HG02884 (cell line): ENCODE data around the gene TALDO1.

ENCODE experiments used
- ATAC-seq: cut with Tn5 transposase; IDR thresholded peaks from one replicate; pipeline ENCODE4 v1.9.1; 2021; ENCODE audit warnings: mild to moderate bottlenecking, moderate library complexity; ENCODE audit not compliant: unreplicated experiment

Gene TALDO1

DNA sequence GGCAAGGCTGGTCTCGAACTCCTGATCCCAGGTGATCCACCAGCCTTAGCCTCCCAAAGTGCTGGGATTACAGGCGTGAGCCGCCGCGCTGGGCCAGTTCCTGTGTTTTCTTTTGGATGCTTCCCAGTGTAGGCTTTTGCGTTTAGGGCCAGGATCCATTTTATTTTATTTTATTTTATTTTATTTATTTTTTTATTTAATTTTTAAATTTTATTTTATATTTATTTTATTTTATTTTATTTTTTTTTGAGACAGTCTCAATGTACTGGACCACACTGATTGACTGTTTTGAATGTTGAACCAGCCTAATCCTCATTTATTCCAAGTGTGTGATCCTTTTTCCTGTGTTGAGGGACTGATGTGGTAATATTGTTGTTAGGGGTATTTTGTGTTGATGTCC lies 32.8 kb upstream of the TALDO1 start:
- no peak for ATAC-seq

DNA sequence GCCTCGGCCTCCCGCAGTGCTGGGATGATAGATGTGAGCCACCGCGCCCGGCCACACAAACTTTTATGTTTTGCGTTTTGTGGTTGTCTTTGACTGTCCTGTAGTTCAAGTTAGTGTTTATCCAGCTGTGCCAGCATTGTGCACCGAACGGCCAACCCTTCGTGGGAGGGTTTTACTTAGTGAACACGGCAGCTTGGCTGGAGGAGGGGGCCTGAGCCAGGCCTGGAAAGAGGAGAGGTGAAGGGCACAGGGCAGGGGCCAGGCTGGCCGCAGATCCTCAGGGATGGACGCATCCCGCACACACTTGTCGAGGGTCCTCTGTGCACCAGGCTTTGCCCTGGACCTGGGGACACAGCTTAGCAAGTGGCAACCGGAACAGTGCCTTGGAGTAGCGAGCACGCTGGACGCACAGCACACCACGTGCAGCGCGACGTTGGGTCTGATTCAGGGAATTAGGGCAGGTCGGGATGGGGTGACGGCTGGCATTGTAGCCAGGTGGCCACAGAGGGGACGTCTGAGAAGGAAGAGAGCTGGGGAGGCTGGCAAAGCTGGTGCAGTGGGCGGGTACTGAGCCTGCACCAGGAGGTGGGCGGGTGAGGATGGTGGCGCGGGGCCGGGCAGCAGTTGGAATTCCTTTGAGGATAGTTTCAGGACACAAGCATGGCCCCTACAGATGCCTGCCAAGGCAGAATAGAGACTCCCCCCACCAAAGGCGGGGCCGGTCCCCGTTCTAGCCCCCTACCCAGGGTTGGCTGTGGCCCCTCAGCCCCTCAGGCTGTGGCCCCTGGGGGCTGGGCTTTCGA lies 27.8 kb upstream of the TALDO1 start:
- ATAC-seq: no peak

DNA sequence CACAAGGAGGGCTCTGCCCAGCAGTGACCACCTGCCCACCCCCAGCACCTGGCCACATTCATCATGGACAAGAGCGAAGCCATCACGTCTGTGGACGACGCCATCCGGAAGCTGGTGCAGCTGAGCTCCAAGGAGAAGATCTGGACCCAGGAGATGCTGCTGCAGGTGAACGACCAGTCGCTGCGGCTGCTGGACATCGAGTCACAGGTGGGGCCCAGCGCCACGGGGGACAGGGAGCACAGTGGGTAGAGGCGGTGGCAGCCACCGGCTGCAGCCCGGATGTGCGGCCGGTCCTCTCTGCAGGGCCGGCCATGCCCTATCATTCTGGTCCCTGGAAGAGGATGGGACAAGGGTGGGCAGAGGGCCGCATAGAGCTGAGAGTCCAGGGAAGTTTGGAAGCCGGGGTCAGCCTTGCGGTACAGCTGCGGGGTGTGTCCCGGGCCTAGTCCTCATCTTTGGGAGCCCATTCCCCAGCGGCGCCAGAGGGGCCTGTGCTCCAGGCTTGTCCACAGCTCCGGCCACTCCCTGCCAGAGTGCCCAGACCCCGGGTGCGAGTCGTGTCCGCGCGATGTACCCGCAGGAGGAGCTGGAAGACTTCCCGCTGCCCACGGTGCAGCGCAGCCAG lies 27.1 kb upstream of the TALDO1 start:
- ATAC-seq: no peak

DNA sequence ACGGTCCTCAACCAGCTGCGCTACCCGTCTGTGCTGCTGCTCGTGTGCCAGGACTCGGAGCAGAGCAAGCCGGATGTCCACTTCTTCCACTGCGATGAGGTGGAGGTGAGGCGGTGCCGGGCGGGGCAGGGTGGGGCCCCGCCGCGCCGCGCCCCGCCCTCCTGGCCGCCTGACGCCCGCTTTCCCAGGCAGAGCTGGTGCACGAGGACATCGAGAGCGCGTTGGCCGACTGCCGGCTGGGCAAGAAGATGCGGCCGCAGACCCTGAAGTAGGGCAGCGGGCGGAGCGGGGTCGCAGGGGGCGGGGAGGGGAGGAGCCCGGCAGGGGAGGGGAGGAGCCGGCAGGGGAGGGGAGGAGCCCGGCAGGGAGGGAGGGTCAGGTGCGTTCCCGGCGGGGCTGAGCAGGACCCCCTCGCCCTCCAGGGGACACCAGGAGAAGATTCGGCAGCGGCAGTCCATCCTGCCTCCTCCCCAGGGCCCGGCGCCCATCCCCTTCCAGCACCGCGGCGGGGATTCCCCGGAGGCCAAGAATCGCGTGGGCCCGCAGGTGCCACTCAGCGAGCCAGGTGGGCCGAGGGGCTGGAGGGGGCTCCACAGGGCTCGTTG lies 26.5 kb upstream of the TALDO1 start:
- ATAC-seq: no peak

DNA sequence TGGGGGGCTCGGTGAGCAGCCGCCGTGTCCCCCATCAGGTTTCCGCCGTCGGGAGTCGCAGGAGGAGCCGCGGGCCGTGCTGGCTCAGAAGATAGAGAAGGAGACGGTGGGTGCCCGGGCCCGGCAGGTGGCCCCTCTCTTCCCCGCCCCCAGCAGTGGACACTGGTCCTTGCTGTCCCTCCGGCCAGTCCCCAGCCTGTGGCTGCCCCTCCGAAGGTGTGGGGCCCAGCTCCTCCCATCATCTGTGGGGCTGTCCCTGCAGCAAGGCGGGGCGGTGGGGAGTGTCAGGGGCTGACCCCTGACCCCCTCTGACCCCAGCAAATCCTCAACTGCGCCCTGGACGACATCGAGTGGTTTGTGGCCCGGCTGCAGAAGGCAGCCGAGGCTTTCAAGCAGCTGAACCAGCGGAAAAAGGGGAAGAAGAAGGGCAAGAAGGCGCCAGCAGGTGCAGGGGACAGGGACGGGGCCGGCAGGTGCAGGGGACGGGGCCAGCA lies 26.0 kb upstream of the TALDO1 start:
- no peak for ATAC-seq

DNA sequence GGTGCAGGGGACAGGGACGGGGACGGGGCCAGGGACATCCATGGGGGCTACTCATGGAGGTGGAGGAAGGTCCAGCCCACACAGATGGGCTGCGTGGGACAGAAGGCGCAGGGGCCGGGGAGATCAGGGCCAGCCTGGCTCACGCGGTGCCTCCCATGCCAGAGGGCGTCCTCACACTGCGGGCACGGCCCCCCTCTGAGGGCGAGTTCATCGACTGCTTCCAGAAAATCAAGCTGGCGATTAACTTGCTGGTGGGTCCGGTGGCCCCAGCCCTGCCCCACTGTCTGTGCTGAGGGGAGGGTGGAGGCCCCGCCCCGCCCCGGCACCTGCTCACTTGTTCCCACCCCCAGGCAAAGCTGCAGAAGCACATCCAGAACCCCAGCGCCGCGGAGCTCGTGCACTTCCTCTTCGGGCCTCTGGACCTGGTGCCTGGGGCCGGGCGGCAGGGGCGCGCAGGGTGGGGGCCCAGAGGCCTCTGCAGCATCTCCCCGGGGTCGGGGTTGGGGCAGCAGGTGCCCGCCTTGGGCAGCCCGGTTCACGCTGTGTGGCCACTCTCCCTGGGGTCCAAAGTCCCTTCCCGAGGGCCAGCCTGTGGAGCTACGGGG lies 25.4 kb upstream of the TALDO1 start:
- no peak for ATAC-seq

DNA sequence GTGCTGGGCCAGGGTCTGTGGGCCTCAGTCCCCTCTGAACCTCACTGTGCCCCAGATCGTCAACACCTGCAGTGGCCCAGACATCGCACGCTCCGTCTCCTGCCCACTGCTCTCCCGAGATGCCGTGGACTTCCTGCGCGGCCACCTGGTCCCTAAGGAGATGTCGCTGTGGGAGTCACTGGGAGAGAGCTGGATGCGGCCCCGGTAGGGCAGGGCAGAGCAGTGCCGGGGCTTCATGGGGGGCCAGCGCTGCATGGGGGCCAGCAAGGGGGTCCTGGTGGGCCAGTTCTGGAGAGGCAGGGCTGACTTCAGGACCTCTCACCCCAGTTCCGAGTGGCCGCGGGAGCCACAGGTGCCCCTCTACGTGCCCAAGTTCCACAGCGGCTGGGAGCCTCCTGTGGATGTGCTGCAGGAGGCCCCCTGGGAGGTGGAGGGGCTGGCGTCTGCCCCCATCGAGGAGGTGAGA lies 24.9 kb upstream of the TALDO1 start:
- ATAC-seq: no peak

DNA sequence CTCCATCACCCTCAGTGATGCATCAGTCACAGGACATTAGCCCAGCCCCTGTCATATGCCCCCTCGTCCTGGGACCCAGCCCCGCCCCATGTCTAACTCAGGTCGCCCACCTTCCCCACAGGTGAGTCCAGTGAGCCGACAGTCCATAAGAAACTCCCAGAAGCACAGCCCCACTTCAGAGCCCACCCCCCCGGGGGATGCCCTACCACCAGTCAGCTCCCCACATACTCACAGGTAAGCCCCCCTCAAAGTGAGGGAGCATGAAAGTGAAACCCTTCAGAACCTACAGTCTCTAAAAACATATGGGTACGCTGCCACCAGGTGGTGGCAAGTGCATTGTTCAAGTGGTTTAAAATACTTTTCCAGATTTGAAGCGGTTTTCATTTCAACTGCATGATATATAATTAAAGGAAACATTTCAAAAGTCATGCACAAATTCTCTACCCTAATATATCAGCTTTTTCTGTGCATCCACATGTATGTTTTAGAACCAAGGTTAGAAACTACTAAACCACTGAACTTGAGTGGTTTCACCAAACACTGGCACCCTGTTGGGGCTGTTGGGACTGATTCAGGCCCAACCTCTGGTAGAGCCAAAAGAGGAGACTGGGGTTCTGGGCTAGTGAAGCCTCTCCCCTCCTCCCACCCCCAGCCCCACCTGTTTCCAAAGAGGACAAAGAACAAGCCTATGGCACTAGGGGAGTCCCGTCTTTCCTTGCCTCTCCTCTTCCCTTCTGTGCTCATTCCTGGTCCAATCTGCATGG lies 24.0 kb upstream of the TALDO1 start:
- ATAC-seq: no peak

DNA sequence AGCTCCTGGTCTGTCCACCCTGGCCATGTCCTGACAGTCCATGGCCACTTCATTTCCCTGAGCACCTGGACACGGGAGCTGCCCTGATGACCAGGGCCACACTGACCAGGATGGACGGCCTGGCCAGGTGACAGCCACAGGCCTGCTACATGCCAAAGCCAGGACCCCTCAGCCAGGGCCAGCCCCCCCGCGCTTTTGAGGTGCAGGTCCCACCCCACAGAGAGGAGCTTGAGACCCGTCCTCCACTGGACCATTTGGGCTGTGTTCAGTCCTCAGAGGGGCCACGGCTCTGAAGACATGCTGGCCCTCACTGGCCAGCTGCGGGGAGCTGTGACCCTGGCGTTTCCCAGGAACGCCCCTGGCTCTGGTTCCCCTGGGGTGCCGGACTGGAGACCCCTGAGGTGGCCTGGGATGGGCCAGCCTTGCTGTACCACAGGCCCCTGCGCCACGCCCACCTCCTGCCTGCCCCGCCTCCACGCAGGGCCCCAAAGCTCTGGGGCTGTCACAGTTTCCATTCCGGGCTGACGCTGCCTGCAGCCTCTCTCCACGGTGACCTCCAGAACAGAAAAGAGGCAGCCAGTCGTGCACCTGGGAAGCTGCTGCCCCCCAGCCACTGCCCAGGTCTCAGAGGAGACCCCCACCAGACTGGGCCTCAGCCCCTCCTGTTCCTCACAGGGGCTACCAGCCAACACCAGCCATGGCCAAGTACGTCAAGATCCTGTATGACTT lies 23.1 kb upstream of the TALDO1 start:
- ATAC-seq: no peak

DNA sequence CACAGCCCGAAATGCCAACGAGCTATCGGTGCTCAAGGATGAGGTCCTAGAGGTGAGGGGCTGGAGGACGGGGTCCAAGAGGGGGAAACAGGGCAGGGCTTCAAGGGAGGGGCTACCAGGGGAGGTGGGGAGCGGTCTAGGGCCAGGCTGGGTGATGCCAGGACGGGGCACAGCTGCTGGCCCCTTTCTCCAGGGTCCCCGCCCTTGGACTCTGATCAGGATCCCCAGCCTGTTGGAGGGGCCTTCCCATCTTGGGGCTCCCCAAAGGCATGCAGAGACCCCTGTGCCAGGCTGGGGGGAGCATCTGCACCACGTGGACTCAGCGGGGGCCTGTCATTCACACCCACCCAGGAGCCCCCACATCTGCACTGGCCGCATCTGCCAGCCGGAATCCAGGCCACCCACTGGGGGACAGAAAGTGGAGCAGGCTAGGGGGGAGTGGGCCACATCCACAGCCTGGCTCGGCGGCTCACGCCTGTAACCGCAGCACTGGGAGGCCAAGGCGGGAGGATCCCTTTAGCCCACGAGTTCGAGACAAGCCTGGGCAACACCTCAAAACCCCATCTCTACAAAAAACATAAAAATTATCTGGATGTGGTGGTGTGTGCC lies 22.4 kb upstream of the TALDO1 start:
- ATAC-seq: no peak

DNA sequence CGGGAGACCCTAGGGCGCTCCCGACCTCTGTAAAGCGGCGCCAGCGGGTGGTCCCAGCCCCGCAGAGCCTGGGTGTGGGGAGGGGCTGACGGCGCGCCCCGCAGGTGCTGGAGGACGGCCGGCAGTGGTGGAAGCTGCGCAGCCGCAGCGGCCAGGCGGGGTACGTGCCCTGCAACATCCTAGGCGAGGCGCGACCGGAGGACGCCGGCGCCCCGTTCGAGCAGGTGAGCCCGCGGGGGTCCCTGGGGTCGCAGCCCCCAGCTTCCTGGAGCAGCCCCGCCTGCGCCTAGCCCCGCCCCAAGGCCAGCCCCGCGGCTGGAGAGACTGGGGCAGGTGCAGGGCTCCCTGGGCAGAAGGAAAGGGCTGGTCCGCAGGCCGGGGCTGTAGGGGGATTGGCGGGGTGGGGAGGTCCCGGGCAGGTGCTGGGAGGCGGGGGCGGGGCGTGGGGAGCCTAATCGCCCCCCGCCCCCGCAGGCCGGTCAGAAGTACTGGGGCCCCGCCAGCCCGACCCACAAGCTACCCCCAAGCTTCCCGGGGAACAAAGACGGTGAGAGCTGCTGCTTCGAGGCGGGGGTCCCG lies 21.6 kb upstream of the TALDO1 start:
- no peak for ATAC-seq

DNA sequence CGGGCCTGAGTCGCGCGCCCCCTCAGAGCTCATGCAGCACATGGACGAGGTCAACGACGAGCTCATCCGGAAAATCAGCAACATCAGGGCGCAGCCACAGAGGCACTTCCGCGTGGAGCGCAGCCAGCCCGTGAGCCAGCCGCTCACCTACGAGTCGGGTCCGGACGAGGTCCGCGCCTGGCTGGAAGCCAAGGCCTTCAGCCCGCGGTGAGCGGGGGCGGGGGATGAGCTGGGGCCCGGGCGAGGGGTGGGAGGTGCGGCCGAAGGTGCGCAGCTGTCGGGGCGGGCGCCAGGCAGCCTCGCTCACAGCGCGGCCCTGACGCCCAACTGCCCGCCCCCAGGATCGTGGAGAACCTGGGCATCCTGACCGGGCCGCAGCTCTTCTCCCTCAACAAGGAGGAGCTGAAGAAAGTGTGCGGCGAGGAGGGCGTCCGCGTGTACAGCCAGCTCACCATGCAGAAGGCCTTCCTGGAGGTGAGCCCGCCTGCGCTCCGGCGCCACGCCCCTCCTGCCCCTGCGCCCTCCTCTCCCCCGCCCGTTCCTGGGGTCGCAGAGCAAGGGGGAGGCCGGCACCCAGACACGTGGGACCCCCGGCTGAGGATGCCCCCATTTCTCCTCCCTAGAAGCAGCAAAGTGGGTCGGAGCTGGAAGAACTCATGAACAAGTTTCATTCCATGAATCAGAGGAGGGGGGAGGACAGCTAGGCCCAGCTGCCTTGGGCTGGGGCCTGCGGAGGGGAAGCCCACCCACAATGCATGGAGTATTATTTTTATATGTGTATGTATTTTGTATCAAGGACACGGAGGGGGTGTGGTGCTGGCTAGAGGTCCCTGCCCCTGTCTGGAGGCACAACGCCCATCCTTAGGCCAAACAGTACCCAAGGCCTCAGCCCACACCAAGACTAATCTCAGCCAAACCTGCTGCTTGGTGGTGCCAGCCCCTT lies 20.7 kb upstream of the TALDO1 start:
- no peak for ATAC-seq

DNA sequence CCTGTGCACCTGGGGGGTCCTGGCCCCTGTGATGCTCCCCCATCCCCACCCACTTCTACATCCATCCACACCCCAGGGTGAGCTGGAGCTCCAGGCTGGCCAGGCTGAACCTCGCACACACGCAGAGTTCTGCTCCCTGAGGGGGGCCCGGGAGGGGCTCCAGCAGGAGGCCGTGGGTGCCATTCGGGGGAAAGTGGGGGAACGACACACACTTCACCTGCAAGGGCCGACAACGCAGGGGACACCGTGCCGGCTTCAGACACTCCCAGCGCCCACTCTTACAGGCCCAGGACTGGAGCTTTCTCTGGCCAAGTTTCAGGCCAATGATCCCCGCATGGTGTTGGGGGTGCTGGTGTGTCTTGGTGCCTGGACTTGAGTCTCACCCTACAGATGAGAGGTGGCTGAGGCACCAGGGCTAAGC lies 20.0 kb upstream of the TALDO1 start:
- ATAC-seq: no peak

DNA sequence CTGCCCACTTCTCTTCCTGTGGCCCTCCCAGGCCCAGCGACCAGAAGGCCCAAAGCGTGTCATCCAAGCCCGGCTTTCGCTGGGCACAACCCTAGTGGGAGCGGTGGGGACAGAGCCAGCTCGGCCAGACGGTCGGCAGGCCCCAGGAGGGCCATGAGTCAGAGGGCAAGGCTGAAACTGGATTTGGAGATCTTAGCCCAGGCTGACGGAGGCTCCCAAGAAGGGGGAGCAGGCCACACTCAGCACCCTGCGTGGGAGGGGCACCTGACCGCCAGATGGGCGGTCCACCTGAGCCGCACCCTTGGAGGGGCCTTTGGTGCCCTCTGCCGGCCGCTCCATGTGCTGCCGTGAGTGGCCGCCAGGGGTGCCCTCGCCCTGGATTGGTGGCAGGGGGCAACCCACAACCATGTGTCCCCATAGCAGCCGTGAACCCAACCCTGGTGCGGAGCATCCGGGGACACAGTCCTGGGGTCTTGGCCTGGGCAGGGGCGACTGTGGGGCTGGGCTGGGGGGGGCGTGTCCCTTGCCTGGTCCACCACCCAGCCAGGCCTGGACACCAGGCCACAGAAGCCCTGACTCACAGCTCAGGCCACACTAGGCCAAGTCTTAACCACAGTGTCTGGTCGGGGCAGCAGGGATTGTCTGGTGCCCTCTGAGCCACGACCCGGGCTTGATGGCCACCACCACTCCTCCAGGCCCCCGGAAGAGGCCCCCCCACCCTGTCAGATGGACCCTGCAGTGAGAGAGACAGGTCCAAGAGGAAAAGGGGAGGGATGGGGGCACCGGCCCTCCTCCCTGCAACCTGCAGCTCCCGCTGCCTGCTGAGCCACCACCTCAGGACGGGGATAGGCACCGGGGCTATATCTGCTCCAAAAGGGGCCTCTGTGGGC lies 19.2 kb upstream of the TALDO1 start:
- ATAC-seq: no peak

DNA sequence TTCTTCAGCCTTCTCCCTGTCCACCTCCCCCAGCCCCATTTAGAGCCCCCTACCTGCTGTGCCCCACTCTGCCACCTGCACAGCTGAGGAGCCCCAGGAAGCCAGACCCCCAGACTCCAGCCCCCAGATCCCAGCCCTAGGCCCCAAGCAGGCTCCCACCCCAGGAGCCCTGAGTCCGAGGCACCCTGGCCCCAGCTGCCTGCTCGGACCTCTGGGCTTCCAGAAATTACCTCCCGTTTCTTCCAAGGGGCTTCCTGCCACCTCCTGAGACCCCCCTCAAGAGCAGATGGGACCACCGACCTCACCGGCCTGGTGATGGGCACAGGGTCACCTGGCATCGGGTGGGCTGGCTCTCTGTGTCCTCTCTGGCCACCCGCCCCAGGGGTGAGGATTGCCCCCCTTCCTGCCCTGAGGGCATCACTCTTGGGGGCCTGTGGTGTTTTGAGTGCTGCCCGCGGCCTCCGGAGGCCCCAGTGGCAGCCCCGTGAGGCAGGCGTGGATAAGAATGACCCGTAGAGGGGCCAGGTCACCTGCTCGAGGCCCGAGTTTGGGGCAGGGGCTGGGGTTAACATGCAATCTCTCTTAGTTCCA lies 18.3 kb upstream of the TALDO1 start:
- ATAC-seq: no peak

DNA sequence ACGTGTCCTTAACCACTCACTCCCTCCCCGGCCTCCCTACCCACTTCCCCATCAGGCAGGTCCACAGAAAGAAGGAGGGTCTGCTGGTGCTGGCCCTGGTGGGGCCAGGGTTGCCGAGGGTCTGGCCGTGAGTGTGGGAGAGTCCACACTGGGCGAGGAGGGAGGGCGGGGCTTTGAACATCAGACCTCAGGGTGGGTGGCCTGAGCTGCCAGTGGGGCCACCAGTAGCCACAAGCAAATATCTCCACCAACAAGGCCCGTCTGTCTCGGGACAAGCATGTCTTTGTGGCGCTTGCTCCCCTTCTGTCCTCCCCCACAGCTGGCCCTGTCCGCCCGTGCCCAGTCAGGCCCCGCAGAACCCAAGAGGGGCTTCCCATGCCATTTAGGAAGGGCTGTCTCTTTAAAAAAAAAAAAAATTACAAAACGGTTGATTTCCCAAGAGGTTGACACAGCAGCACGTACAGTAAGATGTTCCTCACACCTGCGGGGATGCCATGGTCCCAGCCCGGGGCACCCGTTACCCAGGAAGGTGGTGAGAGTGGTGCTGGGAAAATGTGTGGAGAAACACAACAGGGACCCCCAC lies 17.7 kb upstream of the TALDO1 start:
- no peak for ATAC-seq

DNA sequence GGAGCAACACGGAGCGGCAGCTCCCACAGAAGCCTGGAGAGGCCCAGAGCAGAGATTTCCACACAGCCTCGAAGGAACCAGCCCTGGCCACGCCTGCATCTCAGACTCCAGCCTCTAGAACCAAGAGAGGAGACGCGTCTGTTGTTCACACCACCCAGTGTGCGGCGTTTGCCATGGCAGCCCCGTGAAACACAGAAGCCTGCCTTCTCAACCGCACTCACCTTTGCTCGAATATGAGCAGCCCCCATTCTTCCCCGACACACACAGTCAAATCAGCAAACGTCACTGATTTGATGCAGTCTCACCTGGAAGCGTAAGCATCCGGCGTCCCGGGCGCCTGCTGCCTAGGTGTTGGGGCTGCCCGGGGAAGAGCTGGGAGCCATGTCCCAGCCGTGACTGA lies 14.2 kb upstream of the TALDO1 start:
- no peak for ATAC-seq
